HepG2 (cell line): ENCODE measurements around the gene RANBP3. TPM values are rescaled to one million over a fixed set of nuclear protein-coding genes. Genes with fewer than 3 reads are reported as not detected.

Source experiments
- BATF2 ChIP-seq: sonication (generic); formaldehyde crosslinking; IDR thresholded peaks from 2 replicates; pipeline ENCODE4 v1.8.0; 2022; ENCODE audit warnings: mild to moderate bottlenecking, missing genetic modification reagents, moderate library complexity
- CREB1 ChIP-seq, 2 experiments: fragments of 450-650 bp in 1 of 2; IDR thresholded peaks; 2 replicates each; pipeline ENCODE4 v1.6.1; 2016 to 2017; ENCODE audit warnings: control low read depth in 1 of 2, mild to moderate bottlenecking in 1 of 2, missing compliant biosample characterization in 1 of 2, missing genetic modification characterization in 1 of 2
- EP300 ChIP-seq, 3 experiments: sonication (generic) in 1 of 3; formaldehyde crosslinking in 1 of 3; IDR thresholded peaks; 2 replicates each; pipeline versions ENCODE4 v1.5.1 to v1.6.1; 2011 to 2020; ENCODE audit warnings: low read depth in 2 of 3, low read length in 2 of 3, borderline replicate concordance in 1 of 3, improper control_type of control experiment in 1 of 3, mild to moderate bottlenecking in 1 of 3, missing genetic modification reagents in 1 of 3, moderate library complexity in 1 of 3
- HMGXB4 ChIP-seq, 2 experiments: sonication (generic) in 1 of 2; formaldehyde crosslinking in 1 of 2; IDR thresholded peaks; 2 replicates each; pipeline versions ENCODE4 v1.4.0 to v1.6.1; 2018 to 2020; ENCODE audit warnings: missing genetic modification reagents in 2 of 2, borderline replicate concordance in 1 of 2, low read depth in 1 of 2, mild to moderate bottlenecking in 1 of 2, missing biosample characterization in 1 of 2
- IRF1 ChIP-seq: sonication (generic); formaldehyde crosslinking; IDR thresholded peaks from 2 replicates; pipeline ENCODE4 v1.4.0; 2020; ENCODE audit warnings: low read depth, mild to moderate bottlenecking, missing genetic modification reagents
- KDM6A ChIP-seq: IDR thresholded peaks from 2 replicates; pipeline ENCODE4 v1.6.1; 2016; ENCODE audit warnings: low read depth
- MZF1 ChIP-seq: sonication (generic); formaldehyde crosslinking; IDR thresholded peaks from 2 replicates; pipeline ENCODE4 v1.8.1; 2023; ENCODE audit warnings: mild to moderate bottlenecking, missing genetic modification reagents, borderline replicate concordance
- NFIC ChIP-seq: IDR thresholded peaks from 2 replicates; pipeline ENCODE4 v1.6.1; 2012; ENCODE audit warnings: mild to moderate bottlenecking, low read length, inconsistent platforms
- NFYB ChIP-seq: sonication (generic); formaldehyde crosslinking; IDR thresholded peaks from 2 replicates; pipeline ENCODE4 v1.4.0; 2020; ENCODE audit warnings: missing genetic modification reagents
- PHB2 ChIP-seq: fragments of 450-650 bp; IDR thresholded peaks from 2 replicates; pipeline ENCODE4 v1.6.1; 2018; ENCODE audit not compliant: partially characterized antibody
- RAD51 ChIP-seq: fragments of 450-650 bp; IDR thresholded peaks from 2 replicates; pipeline ENCODE4 v1.6.1; 2016; ENCODE audit warnings: borderline replicate concordance
- SALL1 ChIP-seq: sonication (generic); formaldehyde crosslinking; IDR thresholded peaks from 2 replicates; pipeline ENCODE4 v1.8.0; 2022; ENCODE audit warnings: mild to moderate bottlenecking, missing genetic modification reagents
- SETDB1 ChIP-seq: sonication (generic); formaldehyde crosslinking; IDR thresholded peaks from 2 replicates; pipeline ENCODE4 v1.5.1; 2020; ENCODE audit warnings: missing genetic modification reagents, mild to moderate bottlenecking, borderline replicate concordance
- THAP7 ChIP-seq: sonication (generic); formaldehyde crosslinking; IDR thresholded peaks from 2 replicates; pipeline ENCODE4 v1.8.1; 2023; ENCODE audit warnings: mild to moderate bottlenecking, missing genetic modification reagents
- ZBTB38 ChIP-seq: sonication (generic); formaldehyde crosslinking; IDR thresholded peaks from 2 replicates; pipeline ENCODE4 v1.5.1; 2020; ENCODE audit warnings: mild to moderate bottlenecking, missing genetic modification reagents
- ZNF343 ChIP-seq: sonication (generic); formaldehyde crosslinking; IDR thresholded peaks from 2 replicates; pipeline ENCODE4 v1.4.0; 2020; ENCODE audit warnings: mild to moderate bottlenecking, missing genetic modification reagents
- ZNF383 ChIP-seq: sonication (generic); formaldehyde crosslinking; IDR thresholded peaks from 2 replicates; pipeline ENCODE4 v1.4.0; 2020; ENCODE audit warnings: missing genetic modification reagents, mild to moderate bottlenecking, borderline replicate concordance
- ZNF503 ChIP-seq: sonication (generic); formaldehyde crosslinking; IDR thresholded peaks from 2 replicates; pipeline ENCODE4 v1.4.0; 2020; ENCODE audit warnings: missing genetic modification reagents
- ZNF644 ChIP-seq: IDR thresholded peaks from 2 replicates; pipeline ENCODE4 v1.6.1; 2016; ENCODE audit warnings: low read depth
- ZNF691 ChIP-seq: sonication (generic); formaldehyde crosslinking; IDR thresholded peaks from 2 replicates; pipeline ENCODE4 v1.4.0; 2020; ENCODE audit warnings: missing genetic modification reagents, low read depth, mild to moderate bottlenecking, borderline replicate concordance
- ZNF7 ChIP-seq: IDR thresholded peaks from 2 replicates; pipeline ENCODE4 v1.6.1; 2016; ENCODE audit warnings: missing biosample characterization, missing genetic modification reagents
- ZNF772 ChIP-seq: sonication (generic); formaldehyde crosslinking; IDR thresholded peaks from 2 replicates; pipeline ENCODE4 v1.5.0; 2020; ENCODE audit warnings: mild to moderate bottlenecking, missing genetic modification reagents
- polyA plus RNA-seq, 8 experiments: library from polyadenylated mRNA; depleted of rRNA in 3 of 8; stranded (reverse) in 7 of 8; unstranded in 1 of 8; fragments of >200 nt; fragmentation: Illumina TruSeq in 4 of 8; extraction: Trizol in 4 of 8; gene quantifications; 2 replicates each; pipeline versions ENCODE4 v1.2.1 to v1.2.3, GENCODE V29; 2011 to 2016; ENCODE audit warnings: low read depth in 4 of 8, missing spikeins in 1 of 8, mixed read lengths in 1 of 8; ENCODE audit not compliant: insufficient read depth in 1 of 8
- total RNA-seq, 5 experiments: library from RNA; depleted of rRNA; stranded (reverse); fragments of >200 nt; fragmentation: Illumina TruSeq; extraction: Trizol; gene quantifications; 2 replicates each; pipeline ENCODE4 v1.2.3, GENCODE V29; 2016; ENCODE audit warnings: low read depth in 1 of 5

RANBP3 gene
- total and polyA plus RNA-seq, 2 of the 13 experiments (the other 11 are each of a cell fraction or from before 2014, with no cell fraction given), result 39.5 to 149 TPM

GRCh38 chr19:5904352-5905113 is 73.4 kb downstream of the RANBP3 start, which contains the start of gene VMAC (continued):
- TF ChIP-seq RAD51, result no peak
- no peak for TF ChIP-seq CREB1 (IDR thresholded peaks at IDR 0.05)
- peak; percentile 22 for TF ChIP-seq CREB1 (CRISPR knock-in tag; IDR thresholded peaks at IDR 0.05)
- TF ChIP-seq ZNF691 (CRISPR knock-in tag), result peak; percentile 75; the same call in 1 of the 2 replicates
- no peak for TF ChIP-seq ZNF503
- peak; percentile 82 for TF ChIP-seq NFYB
- TF ChIP-seq ZNF7 (CRISPR knock-in tag), result no peak
- TF ChIP-seq ZNF644 (CRISPR knock-in tag), result no peak
- no peak for TF ChIP-seq EP300 (IDR thresholded peaks at IDR 0.05; ENCODE audit: low read depth in 2 of 2, low read length in 2 of 2)
- no peak for TF ChIP-seq EP300 (CRISPR knock-in tag; IDR thresholded peaks at IDR 0.05; ENCODE audit: borderline replicate concordance)
- TF ChIP-seq THAP7 (CRISPR knock-in tag), result no peak
- TF ChIP-seq NFIC, result no peak
- peak; percentile 37; the same call in 1 of the 2 replicates for TF ChIP-seq ZNF772 (CRISPR knock-in tag)
- 0 out of 2 replicates have a peak, but pooled peaks have one; percentile 33 for TF ChIP-seq ZNF343 (CRISPR knock-in tag)
- TF ChIP-seq BATF2, result no peak
- TF ChIP-seq KDM6A (CRISPR knock-in tag), result no peak
- TF ChIP-seq SALL1 (CRISPR knock-in tag), result peak; percentile 68
- TF ChIP-seq ZNF383 (CRISPR knock-in tag), result no peak
- TF ChIP-seq HMGXB4 (CRISPR knock-in tag; IDR thresholded peaks at IDR 0.05; ENCODE audit: borderline replicate concordance in 1 of 2, low read depth in 1 of 2), result peak in 1 of 2 experiments; percentile 47; a peak in 1 of 4 replicates
- no peak for TF ChIP-seq MZF1
- no peak for TF ChIP-seq IRF1
- peak; percentile 84; the same call in 1 of the 2 replicates for TF ChIP-seq ZBTB38 (CRISPR knock-in tag)
- TF ChIP-seq SETDB1 (CRISPR knock-in tag), result no peak
- TF ChIP-seq PHB2, result no peak
